IgD-negative memory B cell (primary cell): ENCODE measurements around the gene ATG3. TPM values are rescaled to one million over a fixed set of nuclear protein-coding genes. Genes with fewer than 3 reads are reported as not detected.
A peak's percentile ranks its signal among the peaks of the same experiment; 100 is the strongest.
"Not testable (repeated sequence)": the region's sequence is repeated elsewhere in the genome, so short reads cannot be mapped to it uniquely, and the experiment has no call there.

Experiments
- H3K27ac Mint-ChIP-seq, 3 donors: one replicate each; pipeline ENCODE4 v1.8.0; 2020 to 2022; ENCODE audit warnings: mild to moderate bottlenecking in 3 of 3, mixed read lengths in 3 of 3, moderate library complexity in 1 of 3
- H3K27me3 Mint-ChIP-seq: one replicate; pipeline ENCODE4 v1.8.0; 2021; ENCODE audit warnings: mixed read lengths
- H3K36me3 Mint-ChIP-seq: one replicate; pipeline ENCODE4 v1.8.0; 2020; ENCODE audit warnings: mild to moderate bottlenecking, mixed read lengths
- H3K4me1 Mint-ChIP-seq, 3 donors: one replicate each; pipeline ENCODE4 v1.8.0; 2020 to 2022; ENCODE audit warnings: mixed read lengths in 3 of 3, mild to moderate bottlenecking in 1 of 3
- H3K4me3 Mint-ChIP-seq, 4 donors: one replicate each; pipeline ENCODE4 v1.8.0; 2020 to 2022; ENCODE audit warnings: mild to moderate bottlenecking in 4 of 4, mixed read lengths in 4 of 4, moderate library complexity in 3 of 4
- H3K9me3 Mint-ChIP-seq, 3 donors: one replicate each; pipeline ENCODE4 v1.8.0; 2020 to 2021; ENCODE audit warnings: mixed read lengths in 3 of 3, mild to moderate bottlenecking in 1 of 3
- polyA plus RNA-seq: library from polyadenylated mRNA; unstranded; fragments of 300-500 nt; fragmentation: Illumina TruSeq; gene quantifications from one replicate; pipeline ENCODE4 v1.2.3, GENCODE V29; 2021

Gene ATG3
- polyA plus RNA-seq, 1 donor from 2014 or later: 61.7 TPM

DNA sequence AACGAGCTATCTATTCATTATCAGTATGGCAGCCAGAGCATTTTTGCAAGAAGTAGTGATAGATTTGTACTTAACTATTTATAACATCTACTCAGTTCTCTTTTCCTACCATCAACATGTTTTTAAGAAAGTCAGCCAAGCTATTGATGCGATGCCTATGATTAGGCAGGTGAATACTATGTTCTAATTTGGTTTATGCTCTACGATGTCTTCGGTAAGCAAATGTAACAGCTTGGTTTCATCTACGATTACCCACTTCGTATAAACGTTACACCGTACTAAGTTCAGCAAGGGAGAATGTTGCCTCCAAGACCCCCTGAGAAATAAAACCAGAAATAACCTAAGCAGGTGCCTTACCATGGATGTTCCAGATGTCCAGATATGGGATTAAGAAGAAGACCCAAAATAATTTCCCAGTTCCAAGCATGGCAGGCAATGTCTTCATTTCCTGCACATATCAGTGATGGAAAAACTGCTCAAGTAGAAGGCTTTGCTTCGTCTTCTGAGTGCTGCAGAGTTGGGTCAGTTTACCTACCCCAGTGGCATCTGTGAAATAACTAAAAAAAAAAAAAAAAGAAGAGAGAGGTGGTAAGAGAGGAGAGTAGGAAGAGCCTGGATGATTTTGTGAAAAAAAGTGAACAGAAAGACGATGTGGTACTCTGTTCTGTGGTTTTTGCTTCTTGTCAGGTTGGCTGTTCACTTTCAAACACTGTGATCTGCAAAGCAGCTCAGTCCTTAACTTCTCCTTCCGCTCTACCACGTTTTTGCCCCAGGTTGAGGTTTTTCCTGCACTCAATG lies 62.6 kb downstream of the ATG3 start, which contains the start of gene BTLA:
Gene BTLA, minus strand, starts transcription at position 559 of the 798 bp plus-strand sequence. Its CDS starts 114 bp downstream, at position 445.
- Mint-ChIP-seq H3K27ac (peak within 1 kb of the TSS; percentile 80 to 95 (median 88)), H3K4me1 (peaks cover 31 to 48% (median 33%) of the 10 kb centered on the region in 3 donors), H3K9me3 (peaks cover 0 to 3% (median 0%) of the 10 kb centered on the region in 3 donors), H3K27me3 (no peaks in the 10 kb centered on the region), H3K4me3 (peak within 1 kb of the TSS; percentile 93 to 100 (median 98)), H3K36me3 (peaks cover 6% of the 10 kb centered on the region)

DNA sequence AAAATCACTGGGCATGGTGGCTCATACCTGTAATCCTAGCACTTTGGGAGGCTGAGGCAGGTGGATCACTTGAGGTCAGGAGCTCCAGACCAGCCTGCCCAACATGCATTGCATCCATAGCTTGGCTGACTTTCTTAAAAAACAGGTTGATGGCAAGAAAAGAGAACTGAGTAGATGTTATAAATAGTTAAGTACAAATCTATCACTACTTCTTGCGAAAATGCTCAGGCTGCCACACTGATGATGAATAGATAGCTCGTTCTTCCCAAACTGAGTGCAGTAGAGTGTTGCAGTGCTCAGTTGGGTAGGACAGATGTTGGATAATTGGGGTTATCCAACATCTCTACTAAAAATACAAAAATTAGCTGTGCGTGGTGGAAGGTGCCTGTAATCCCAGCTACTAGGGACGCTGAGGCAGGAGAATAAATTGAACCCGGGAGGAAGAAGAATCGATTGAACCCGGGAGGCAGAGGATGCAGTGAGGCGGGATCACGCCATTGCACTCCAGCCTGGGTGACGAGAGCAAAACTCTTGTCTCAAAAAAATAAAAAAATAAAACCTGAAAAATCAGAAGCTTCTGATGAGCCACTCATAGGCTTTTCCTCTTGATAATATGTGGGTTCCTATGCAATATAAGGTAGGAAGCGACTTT lies 63.7 kb downstream of the ATG3 start:
- H3K9me3 Mint-ChIP-seq: peaks cover 0 to 3% (median 0%) of the 10 kb centered on the region in 3 donors
- H3K27ac Mint-ChIP-seq: peak overlapping the region; percentile 80 to 95 (median 88)
- H3K36me3 Mint-ChIP-seq: peaks cover 9% of the 10 kb centered on the region
- H3K4me3 Mint-ChIP-seq: peak overlapping the region; percentile 93 to 100 (median 98)
- no peaks in the 10 kb centered on the region for H3K27me3 Mint-ChIP-seq
- H3K4me1 Mint-ChIP-seq: peaks cover 31 to 44% (median 32%) of the 10 kb centered on the region in 3 donors

DNA sequence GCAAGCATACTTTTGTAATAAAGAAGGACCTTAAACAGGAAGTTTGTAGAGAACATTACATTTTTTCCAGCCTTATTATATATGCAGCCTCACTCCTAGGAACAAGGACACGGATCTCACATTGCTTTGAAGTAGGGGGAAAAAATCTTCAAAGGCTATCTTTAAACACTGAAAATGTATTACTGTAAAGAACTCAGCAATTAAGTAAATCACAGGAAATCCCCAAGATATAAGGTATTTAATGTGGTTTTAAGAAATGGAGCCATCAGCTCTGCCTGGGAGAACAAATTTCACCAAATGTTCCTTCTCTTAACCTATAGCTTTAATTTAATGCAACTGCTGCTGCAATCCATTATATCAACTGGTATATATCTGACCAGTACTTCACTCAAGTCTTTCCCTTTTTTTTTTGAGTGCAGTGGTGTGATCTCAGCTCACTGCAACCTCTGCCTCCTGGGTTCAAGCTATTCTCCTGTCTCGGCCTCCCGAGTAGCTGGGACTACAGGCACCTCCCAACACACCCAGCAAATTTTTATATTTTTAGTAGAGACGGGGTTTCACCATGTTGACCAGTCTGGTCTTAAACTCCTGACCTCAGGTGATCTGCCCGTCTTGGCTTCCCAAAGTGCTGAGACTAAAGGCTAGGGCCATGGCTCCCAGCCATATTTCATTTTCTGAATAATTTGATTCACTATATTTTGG lies 65.2 kb downstream of the ATG3 start:
- Mint-ChIP-seq H3K4me1 (peaks cover 44 to 55% (median 47%) of the 10 kb centered on the region in 3 donors), H3K27me3 (no peaks in the 10 kb centered on the region), H3K36me3 (peaks cover 9% of the 10 kb centered on the region)

DNA sequence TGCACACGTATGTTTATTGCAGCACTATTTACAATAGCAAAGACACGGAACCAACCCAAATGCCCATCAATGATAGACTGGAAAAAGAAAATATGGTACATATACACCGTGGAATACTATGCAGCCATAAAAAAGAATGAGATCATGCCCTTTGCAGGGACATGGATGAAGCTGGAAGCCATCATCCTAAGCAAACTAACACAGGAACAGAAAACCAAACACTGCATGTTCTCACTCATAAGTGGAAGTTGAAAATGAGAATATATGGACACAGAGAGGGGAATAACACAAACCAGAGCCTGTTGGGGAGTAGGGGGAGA lies 67.4 kb downstream of the ATG3 start:
- Mint-ChIP-seq H3K27ac (peak overlapping the region; percentile 21 to 88 (median 37)), H3K4me3 (peak overlapping the region in 3 of 4 donors; percentile 79 to 85 (median 82)), H3K36me3 (peaks cover 12% of the 10 kb centered on the region), H3K4me1 (peaks cover 50 to 61% (median 54%) of the 10 kb centered on the region in 3 donors)
- not testable (repeated sequence) for H3K27me3 Mint-ChIP-seq, H3K9me3 Mint-ChIP-seq

More for the DNA sequence above, 65.2 kb downstream of the ATG3 start:
- H3K9me3 Mint-ChIP-seq: peaks cover 0 to 3% (median 0%) of the 10 kb centered on the region in 3 donors
- peak overlapping the region; percentile 92 to 98 (median 92) for H3K4me3 Mint-ChIP-seq
- peak overlapping the region; percentile 55 to 95 (median 57) for H3K27ac Mint-ChIP-seq

DNA sequence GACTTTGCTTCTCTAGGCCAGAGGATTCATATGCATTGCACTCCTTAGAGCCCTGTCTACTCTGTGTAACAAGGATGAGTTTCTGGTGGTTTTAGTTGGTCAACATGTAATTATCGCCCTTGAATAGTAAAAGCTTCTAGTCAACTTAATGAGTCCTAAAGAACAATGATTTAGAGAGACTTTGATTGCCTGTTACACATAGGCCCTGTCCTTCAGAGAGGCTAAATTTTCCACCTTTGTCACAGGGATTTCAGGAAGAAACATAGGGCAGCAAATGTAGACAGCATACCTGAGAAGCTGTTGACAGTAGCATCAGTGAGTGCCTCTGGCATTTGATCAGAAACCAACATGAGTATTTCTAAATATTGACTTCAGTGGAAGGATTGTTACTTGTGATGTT lies 69.6 kb downstream of the ATG3 start:
- H3K36me3 Mint-ChIP-seq: peaks cover 12% of the 10 kb centered on the region
- H3K4me3 Mint-ChIP-seq: peak overlapping the region; percentile 58 to 82 (median 72)
- peaks cover 52 to 68% (median 60%) of the 10 kb centered on the region in 3 donors for H3K4me1 Mint-ChIP-seq
- H3K27ac Mint-ChIP-seq: peak overlapping the region; percentile 7 to 93 (median 21)
- H3K9me3 Mint-ChIP-seq: peaks cover 0 to 3% (median 0%) of the 10 kb centered on the region in 3 donors
- no peaks in the 10 kb centered on the region for H3K27me3 Mint-ChIP-seq

DNA sequence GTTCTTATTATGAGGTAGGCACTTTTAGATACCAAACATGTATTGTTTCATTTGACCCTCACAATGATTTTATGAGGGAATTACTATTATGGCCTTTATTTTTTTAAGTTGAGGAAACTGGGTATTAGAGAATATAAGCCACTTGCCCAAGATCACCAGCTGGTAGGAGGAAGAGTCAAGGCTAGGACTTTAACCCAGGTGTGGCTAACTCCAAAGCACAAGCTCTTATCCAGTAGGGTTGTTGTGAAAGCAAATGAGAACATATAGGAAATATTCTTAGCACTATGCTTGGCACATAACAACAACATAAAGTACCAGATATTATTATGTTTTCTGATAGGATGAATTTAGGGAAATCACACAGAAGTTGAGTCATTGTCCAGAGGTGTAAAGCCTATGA lies 70.4 kb downstream of the ATG3 start:
- peaks cover 0 to 3% (median 0%) of the 10 kb centered on the region in 3 donors for H3K9me3 Mint-ChIP-seq
- peaks cover 54 to 70% (median 63%) of the 10 kb centered on the region in 3 donors for H3K4me1 Mint-ChIP-seq
- H3K27me3 Mint-ChIP-seq: no peaks in the 10 kb centered on the region
- peak overlapping the region; percentile 58 to 82 (median 72) for H3K4me3 Mint-ChIP-seq
- peaks cover 15% of the 10 kb centered on the region for H3K36me3 Mint-ChIP-seq
- peak overlapping the region; percentile 7 to 93 (median 21) for H3K27ac Mint-ChIP-seq

DNA sequence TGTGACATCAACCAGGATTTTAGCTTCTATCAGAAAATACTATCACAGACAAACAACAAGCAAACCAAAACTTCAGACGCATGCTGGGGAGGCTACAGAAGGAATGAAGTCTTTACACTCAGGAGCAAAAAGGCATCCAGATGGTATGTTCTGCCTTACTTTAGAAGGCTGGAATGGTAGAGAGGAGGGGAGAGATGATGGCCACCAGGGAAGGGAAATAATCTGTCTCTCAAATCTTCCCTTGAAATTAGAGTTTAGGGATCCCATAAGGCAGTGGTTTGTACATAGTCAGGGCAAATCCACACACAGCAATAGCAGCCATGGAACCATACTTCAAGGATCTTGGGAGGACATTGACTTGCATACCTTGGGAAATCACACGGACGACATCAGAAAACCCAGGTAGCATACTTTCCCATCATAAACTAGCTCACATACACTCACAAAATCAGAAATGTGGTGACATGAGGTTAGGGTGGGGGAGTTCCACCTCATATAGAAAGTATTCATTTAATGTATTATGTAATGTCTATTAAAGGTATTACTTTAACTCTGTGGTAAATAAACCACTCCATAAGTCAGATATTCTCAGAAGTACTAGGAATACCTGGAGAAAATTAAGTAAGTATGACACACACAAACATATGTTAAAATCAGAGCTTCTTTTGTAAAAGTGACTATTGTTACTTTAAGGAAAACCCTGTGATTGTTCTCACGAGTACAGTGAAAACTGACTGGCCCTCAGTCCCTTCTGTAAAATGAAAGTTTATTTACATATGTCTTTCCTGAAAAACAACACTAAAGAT lies 71.9 kb downstream of the ATG3 start:
- Mint-ChIP-seq H3K4me3 (peak overlapping the region; percentile 51 to 81 (median 79)), H3K9me3 (peaks cover 0 to 3% (median 0%) of the 10 kb centered on the region in 3 donors), H3K27me3 (no peaks in the 10 kb centered on the region), H3K4me1 (peaks cover 49 to 59% (median 50%) of the 10 kb centered on the region in 3 donors), H3K27ac (peak overlapping the region; percentile 7 to 88 (median 38)), H3K36me3 (peaks cover 13% of the 10 kb centered on the region)

DNA sequence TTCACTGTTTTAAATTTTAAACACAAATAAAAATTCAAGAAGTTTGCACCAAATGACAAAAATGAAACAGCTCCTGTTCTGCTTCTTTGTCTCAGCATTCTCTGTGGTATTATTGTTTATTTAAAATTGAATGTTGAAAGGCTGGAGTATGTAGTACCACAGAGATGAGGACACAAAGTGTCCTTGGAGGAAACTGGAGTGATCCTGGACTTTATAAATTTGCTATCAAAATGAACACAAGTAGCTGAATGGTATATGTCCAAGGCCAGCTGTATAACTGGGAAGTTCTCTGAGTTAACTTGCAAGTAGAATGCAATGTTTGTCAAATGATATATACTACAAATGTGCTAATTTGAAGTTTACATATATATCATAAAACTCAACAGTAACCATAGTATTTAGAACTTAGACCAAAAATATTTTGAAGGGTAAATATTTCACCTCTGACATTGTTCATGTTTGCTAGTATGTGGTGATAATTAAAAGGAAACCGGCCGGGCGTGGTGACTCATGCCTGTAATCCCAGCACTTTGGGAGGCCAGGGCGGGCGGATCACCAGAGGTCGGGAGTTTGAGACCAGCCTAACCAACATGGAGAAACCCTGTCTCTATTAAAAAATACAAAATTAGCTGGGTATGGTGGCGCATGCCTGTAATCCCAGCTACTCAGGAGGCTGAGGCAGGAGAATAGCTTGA lies 74.8 kb downstream of the ATG3 start:
- peaks cover 8% of the 10 kb centered on the region for H3K36me3 Mint-ChIP-seq
- H3K4me1 Mint-ChIP-seq: peaks cover 41 to 57% (median 50%) of the 10 kb centered on the region in 3 donors
- H3K27me3 Mint-ChIP-seq: no peaks in the 10 kb centered on the region
- peak overlapping the region in 2 of 3 donors; percentile 2 to 31 for H3K27ac Mint-ChIP-seq
- peak overlapping the region in 2 of 4 donors; percentile 4 to 41 for H3K4me3 Mint-ChIP-seq
- H3K9me3 Mint-ChIP-seq: peaks cover 0 to 1% (median 0%) of the 10 kb centered on the region in 3 donors

DNA sequence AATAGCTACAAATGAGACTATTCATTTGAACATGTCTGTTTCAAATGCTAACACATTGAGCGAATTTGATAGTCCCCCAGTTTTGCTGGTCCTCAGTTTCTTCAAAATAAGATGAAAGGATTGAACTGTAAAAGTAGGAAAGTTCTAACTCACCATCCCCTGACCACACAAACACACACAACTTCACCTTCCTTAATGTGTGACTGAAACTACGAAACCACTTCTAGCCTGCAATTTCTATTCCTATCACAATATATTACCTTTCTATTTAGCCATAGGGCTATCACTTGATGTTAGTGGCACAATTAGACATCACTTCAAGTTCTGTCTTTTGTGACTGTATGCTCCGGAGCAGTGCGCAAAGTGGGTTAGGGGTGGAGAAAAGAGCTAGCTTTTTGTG lies 77.4 kb downstream of the ATG3 start:
- Mint-ChIP-seq H3K9me3 (peaks cover 0 to 1% (median 0%) of the 10 kb centered on the region in 3 donors), H3K27me3 (no peaks in the 10 kb centered on the region), H3K27ac (peak overlapping the region; percentile 11 to 65 (median 60)), H3K4me1 (peaks cover 41 to 56% (median 52%) of the 10 kb centered on the region in 3 donors), H3K36me3 (peaks cover 9% of the 10 kb centered on the region), H3K4me3 (no peak overlapping the region)

DNA sequence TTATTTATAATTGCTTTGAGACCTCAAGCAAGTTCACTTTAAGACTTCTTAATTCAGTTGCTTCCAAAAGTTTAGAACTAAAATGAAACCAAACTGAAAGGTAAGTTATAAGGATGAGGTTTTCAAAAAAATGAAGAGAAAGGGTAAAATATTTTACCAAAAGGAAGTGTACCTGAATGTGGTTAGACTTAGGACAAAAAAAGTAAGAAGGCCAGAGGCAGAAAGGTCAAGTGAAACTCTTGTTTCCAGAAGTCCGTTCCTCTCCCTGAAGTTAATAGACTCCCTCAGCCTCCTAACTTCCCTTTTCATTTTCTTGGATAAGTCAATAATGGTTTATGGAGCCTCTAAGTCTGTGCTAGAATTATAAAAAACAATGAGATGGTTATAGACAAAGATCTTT lies 79.1 kb downstream of the ATG3 start:
- H3K9me3 Mint-ChIP-seq: peaks cover 0 to 1% (median 0%) of the 10 kb centered on the region in 3 donors
- peak overlapping the region in 2 of 4 donors; percentile 46 to 55 for H3K4me3 Mint-ChIP-seq
- H3K27me3 Mint-ChIP-seq: no peaks in the 10 kb centered on the region
- H3K27ac Mint-ChIP-seq: peak overlapping the region; percentile 65 to 84 (median 79)
- H3K4me1 Mint-ChIP-seq: peaks cover 48 to 62% (median 58%) of the 10 kb centered on the region in 3 donors
- H3K36me3 Mint-ChIP-seq: peaks cover 11% of the 10 kb centered on the region

Other genes with a start within 250 kb of the ATG3 start
- gene CD200, start 228.8 kb downstream of the ATG3 start, polyA plus RNA-seq: 40.9 TPM
- 85.4 TPM for gene BTLA, start 62.5 kb downstream of the ATG3 start, polyA plus RNA-seq
- 28.0 TPM for gene SLC35A5, start 83 bp upstream of the ATG3 start, polyA plus RNA-seq
- gene CCDC80, start 79.2 kb upstream of the ATG3 start, polyA plus RNA-seq: 0.14 TPM